Activated naive CD4-positive, alpha-beta T cell treated with Interleukin-2 at 50 U/mL for 16 hours (primary cell): ENCODE measurements around the gene TPSG1.
A peak's percentile ranks its signal among the peaks of the same experiment; 100 is the strongest.
"Not testable (repeated sequence)": the region's sequence is repeated elsewhere in the genome, so short reads cannot be mapped to it uniquely, and the experiment has no call there.

ENCODE experiments used
- DNase-seq: peaks from one replicate; pipeline ENCODE4 v3.0.0-alpha.2; 2020

TPSG1 gene

GRCh38 chr16:1225051-1225451 lies at the start of gene TPSG1:
TSS of gene TPSG1 (minus strand) at chr16:1225268. CDS start at chr16:1225252, 16 bp downstream.
- no peak for DNase-seq

DNA sequence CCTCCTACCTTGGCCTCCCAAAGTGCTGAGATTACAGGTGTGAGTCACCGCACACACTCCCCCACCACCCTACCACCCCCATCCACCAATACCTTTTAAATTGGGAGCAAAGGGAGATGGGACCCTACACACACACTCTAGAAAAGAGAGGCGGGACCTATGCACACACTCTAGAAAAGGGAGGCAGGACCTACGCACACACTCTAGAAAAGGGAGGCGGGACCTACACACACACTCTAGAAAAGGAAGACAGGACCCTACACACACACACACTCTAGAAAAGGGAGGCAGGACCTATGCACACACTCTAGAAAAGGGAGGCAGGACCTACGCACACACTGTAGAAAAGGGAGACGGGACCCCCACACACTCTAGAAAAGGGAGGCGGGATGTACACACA lies 49.7 kb upstream of the TPSG1 start:
- DNase-seq = no peak

DNA sequence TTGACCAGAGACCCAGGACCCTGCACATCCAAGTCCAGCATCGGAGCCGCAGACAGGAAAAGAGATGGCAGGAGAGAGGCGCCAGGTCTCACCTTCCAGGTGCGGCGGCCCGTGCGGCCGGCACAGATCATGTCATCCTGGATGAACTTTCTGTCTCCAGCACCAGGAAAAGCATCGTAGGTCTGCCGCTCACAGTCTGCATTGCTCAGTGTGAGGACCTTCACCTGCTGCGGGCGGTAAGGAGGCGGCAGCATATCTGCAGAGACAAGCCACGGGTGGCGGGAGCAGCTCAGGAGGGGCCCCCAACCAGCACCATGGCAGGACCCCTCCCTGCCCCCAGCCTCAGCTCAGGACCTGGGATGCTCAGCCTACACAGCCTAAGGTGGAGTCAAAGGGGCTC lies 48.7 kb upstream of the TPSG1 start:
- DNase-seq = no peak

DNA sequence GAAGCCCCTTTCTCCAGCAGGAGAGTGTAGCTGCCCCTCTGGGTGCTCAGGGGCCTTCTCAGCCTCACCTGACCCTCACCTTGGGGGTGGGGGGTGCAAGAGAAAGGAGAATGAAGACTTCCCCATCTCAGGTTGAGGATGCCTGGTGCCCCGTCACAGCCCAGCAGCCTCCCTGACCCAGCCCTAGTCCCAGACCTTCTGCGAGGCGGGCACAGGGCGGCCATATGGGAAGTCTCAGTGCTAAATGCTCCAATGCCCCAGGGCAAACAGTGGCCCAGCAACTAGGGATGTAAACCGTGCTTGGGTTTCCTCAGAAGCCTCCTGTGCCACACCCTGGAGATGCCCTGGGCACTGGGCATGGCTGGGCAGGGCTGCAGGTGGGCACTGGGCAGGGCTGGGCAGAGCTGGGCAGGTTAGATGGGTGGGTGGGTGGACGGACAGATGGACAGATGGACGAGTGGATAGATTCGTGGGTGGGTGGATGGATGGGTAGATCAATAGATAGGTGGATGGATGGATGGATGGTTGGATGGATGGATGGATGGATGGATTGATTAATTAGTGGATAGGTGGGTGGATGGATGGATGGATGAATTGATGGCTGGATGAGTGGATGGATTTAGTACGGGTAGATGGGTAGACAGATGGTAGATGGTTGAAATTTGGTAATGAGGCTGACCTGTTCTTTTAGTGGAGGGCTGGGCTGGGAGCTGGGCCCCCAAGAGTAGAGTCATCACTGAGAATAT lies 47.6 kb upstream of the TPSG1 start:
- no peak for DNase-seq

- peak; percentile 9 for DNase-seq
Observed at GRCh38 chr16:1271724-1272413, 46.8 kb upstream of the TPSG1 start.

DNA sequence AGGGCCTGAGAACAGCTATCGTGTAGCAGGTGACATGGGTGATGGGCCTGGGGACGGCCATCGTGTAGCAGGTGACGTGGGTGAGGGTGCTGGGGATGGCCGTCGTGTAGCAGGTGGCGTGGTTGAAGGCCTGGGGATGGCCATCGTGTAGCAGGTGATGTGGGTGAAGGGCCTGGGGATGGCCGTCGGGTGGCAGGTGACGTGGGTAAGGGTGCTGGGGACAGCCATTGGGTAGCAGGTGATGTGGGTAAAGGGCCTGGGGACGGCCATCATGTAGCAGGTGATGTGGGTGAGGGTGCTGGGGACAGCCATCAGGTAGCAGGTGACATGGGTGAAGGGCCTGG lies 46.3 kb upstream of the TPSG1 start:
- no peak for DNase-seq

DNA sequence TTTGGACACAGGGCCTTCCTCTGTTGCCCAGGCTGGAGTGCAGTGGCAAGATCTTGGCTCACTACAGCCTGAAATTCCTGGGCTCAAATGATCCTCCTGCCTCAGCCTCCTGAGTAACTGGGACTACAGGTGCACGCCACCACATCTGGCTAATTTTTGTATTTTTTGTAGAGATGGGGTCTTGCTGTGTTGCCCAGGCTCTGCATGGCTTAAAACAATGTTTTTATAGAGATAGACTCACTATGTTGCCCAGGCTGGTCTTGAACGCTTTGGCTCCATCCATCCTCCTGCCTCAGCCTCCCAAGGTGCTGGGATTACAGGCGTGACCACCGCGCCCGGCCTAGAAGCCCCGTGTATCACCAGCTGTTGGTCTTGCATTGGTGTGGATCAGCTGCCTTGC lies 44.4 kb upstream of the TPSG1 start:
- not testable (repeated sequence) for DNase-seq

DNA sequence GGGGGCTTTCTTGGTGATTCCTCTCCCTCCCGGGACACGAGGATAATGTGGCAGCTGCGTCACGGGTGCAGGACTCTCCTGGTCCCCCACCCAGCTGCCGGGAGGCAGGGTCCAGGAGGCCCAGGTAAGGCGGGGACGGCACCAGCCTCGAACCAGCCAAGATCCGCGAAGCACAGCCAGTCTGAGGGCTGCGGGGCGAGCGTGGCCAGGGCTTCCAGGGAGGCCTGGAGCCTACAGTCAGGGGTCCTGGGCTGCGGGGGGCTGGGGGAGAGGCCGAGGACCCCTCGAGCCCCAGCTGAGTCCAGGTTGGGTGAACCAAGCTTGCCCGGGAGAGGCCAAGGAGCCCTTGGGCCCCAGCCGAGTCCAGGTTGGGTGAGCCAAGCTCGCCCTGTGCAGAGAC lies 40.8 kb upstream of the TPSG1 start:
- DNase-seq = no peak

DNA sequence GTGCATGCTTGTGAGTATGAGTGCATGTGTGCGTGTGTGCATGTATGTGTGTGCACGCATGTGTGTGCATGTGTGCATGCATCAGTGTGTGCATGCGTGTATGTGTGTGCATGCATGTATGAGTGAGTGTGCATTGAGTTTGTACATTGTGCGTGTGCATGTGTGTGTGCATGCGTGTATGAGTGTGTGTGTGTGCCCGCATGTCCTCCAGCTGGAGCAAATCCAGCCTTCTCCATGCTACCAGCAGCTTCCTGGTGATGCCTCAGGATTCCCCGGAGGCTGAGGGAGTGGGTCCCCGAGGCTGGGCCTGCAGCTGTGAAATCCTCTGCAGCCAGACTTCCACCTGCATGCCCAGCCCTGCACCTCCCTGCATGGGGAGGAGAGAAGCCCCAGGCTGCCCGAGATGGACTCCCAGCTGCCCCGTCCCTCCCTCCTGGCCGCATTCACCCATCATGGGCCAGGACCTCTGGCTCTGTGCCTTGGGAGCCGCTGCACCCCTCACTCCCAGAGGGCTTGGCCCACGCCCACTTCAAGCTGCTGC lies 40.1 kb upstream of the TPSG1 start:
- DNase-seq = no peak

DNA sequence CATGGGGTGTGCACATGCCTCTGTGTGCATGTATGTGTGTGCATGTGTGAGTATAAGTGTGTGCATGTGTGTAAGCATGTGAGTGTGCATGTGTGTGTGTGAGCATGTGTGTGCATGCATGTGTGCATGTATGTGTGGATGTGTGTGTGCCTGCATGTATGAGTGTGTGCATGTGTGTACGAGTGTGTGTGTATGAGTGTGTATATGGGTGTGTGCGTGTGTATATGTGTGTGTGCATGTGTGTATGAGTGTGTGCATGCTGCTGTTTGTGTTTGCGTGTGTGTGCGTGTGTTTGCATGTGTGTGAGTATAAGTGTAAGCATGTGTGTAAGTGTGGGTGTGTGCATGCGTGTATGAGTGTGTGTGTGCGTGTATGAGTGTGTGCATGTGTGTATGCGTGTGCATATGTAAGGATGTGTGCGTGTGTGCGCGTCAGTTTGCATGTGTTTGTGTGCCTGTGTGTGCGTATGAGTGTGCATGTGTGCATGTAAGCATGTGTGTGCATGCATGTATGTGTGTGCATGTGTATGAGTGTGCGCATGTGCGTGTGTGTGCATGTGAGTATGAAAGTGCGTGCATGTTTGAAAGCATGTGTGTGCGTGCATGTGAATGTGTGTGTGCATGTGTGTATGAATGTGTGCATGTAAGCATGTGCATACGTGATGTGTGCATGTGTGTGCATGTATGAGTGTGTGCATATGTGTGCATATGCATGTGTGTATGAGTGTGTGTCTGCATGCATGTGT lies 39.4 kb upstream of the TPSG1 start:
- DNase-seq = no peak

DNA sequence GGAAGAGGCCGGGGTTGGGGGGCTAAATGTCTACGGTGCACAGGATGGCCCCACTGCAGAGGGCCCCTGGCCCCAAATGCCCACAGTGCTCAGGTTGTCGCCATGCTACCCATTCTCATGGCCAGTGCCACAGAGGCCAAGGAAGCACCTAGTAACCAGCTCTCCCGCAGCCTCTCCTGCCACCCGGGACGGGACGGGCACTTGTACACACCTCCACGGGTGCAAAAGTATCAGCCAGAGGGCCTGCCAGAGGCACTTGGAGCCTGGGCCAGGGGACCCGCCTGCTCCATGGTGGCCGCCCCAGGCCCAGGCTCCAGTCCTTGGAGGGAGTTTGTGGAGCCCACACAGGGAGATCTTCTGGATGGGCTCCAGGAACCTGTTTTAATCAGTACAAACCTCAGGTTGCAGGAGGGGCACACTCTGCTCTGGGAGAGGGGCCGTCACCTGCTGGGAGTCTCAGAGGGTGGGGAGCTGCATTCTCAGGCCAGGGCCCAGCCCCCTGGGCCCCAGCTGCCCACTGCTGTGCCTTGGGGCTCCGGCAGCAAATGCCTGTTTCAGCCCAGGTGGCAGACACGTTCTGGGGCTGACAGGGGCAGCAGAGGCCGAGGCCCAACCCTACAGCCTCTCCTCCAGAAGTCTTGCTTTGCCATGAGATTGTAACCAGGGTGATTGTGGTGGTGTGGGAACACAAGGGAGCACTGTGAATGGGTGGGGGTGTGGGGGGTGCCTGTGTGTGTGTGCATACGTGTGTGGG lies 38.7 kb upstream of the TPSG1 start:
- no peak for DNase-seq

GRCh38 chr16:1262846-1263221 lies 37.8 kb upstream of the TPSG1 start:
- no peak for DNase-seq

GRCh38 chr16:1262210-1262845 lies 37.3 kb upstream of the TPSG1 start:
- no peak for DNase-seq

DNA sequence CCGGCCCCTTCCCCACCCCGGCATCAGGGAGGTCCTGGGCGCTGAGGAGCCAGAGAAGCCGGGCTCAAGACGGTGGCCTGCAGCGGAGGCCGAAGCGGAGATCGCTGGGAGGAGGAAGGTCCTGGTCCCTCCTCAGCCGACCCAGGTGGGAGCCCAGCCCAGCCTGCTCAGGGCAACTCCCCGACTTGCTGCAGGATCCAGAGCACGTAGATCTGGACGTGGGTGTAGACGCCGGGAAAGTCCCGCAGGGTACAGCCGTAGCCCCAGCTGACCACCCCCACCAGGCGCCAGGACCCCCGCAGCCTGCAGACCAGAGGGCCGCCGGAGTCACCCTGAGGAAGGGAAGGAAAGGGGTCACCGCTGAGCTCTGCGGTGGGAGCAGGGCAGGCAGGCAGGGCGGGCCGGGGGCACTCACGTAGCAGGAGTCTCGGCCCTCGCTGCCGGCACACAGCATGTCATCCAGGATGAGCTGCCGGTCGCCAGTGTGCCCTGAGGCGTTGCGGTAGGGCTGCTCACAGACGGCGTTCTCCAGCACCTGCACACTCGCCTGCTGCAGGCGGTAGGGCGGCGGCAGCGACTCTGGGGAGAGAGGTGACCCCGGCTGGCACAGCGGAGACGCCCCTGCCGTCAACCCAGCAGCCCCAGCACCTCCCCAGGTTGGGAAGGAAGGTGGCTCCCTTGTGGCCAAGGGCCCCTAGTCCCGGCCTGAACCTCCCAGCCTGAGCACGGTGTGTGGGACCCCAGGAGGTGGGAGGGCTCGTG lies 36.2 kb upstream of the TPSG1 start:
- DNase-seq = no peak

- no peak for DNase-seq
Observed at GRCh38 chr16:1260101-1260680, 35.1 kb upstream of the TPSG1 start.

DNA sequence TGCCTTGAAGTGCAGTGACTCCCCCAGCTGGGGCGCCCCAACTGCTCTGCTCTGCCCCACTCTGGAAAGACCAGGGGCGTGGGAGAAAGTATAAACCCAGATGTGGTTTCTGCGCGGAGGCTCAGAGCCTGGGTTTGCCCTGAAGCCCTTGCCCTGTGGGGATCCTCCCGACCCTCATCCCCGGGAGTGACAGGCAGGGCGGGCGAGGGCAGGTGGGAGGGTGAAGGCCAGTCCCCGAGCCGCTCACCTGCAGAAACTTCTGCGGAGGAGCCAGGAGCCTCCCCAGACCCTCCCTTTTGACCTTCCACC lies 34.6 kb upstream of the TPSG1 start:
- no peak for DNase-seq

GRCh38 chr16:1258906-1259759 lies 34.1 kb upstream of the TPSG1 start:
- no peak for DNase-seq

DNA sequence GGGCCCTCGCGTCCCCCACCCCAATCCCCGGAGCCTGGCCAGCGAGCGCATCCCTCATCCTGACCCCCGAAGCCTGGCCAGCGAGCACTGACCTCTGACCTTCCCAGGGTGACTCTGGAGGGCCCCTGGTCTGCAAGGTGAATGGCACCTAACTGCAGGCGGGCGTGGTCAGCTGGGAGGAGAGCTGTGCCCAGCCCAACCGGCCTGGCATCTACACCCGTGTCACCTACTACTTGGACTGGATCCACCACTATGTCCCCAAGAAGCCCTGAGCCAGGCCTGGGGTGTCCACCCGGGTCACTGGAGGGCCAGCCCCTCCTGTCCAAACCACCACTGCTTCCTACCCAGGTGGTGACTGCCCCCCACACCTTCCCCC lies 33.1 kb upstream of the TPSG1 start:
- no peak for DNase-seq

- DNase-seq = no peak
Observed at GRCh38 chr16:1257561-1258224, 32.6 kb upstream of the TPSG1 start.

DNA sequence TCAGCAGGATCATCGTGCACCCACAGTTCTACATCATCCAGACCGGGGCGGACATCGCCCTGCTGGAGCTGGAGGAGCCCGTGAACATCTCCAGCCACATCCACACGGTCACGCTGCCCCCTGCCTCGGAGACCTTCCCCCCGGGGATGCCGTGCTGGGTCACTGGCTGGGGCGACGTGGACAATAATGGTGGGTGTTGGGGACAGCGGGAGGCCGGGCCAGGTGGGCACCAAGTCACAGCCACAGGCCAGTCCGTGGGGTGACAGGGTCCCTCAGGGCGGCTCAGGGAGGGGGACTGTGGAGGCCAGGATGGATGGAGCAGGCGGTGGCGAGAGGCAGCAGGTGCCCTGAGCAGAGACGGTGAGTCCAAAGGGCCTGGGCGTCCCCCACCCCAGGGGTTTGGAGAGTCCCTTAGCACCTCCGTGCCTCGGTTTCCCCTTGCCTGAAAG lies 31.8 kb upstream of the TPSG1 start:
- DNase-seq = no peak
